Measurements from ENCODE around the gene SIGLEC5. TPM values are rescaled to one million over a fixed set of nuclear protein-coding genes. Genes with fewer than 3 reads are reported as not detected.

SIGLEC5 gene
- total and polyA plus RNA-seq, 2 of the 13 experiments (the other 11 are each of a cell fraction or from before 2014, with no cell fraction given), result not detected

DNA sequence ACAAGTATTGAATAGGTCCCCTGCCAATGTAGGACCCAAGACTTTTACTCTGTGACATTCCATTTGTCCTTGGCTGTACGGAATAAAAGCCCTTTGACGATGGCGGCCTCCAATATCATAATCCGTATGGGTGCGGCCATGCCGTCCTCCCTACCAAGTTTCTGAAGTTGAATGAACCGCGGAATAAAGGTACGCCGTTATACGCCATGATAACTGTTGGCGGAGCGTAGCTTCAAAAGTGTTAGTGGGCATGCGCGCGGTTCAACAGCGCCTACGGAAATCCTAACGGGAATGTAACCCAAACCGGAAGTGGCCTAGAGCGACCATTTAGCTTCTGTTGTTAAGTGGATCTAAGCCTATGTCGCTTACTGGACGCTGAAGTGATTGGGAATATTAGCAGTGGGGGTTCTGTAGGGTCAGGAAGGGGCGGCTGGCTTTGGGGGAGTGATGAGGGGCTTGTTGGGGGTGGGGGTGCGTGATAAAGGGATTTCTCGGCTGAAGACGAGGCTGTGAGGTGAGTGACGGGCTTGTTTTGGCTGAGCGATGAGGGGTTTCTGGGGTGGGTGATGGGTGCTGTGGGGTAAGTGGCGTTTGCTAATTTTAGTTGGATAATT, 59.1 kb downstream of the SIGLEC5 start, which contains the start of gene ZNF175 (continued):
- TF ChIP-seq, protein P1, sequence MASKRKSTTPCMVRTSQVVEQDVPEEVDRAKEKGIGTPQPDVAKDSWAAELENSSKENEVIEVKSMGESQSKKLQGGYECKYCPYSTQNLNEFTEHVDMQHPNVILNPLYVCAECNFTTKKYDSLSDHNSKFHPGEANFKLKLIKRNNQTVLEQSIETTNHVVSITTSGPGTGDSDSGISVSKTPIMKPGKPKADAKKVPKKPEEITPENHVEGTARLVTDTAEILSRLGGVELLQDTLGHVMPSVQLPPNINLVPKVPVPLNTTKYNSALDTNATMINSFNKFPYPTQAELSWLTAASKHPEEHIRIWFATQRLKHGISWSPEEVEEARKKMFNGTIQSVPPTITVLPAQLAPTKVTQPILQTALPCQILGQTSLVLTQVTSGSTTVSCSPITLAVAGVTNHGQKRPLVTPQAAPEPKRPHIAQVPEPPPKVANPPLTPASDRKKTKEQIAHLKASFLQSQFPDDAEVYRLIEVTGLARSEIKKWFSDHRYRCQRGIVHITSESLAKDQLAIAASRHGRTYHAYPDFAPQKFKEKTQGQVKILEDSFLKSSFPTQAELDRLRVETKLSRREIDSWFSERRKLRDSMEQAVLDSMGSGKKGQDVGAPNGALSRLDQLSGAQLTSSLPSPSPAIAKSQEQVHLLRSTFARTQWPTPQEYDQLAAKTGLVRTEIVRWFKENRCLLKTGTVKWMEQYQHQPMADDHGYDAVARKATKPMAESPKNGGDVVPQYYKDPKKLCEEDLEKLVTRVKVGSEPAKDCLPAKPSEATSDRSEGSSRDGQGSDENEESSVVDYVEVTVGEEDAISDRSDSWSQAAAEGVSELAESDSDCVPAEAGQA (IDR thresholded peaks at IDR 0.05; ENCODE audit: low read depth), result peak; percentile 77
- TF ChIP-seq, protein P1 (CRISPR knock-in tag; IDR thresholded peaks at IDR 0.05; ENCODE audit: borderline replicate concordance), result no peak
- TF ChIP-seq THAP11 (CRISPR knock-in tag; IDR thresholded peaks at IDR 0.05), result peak; percentile 91
- TF ChIP-seq, protein P2, sequence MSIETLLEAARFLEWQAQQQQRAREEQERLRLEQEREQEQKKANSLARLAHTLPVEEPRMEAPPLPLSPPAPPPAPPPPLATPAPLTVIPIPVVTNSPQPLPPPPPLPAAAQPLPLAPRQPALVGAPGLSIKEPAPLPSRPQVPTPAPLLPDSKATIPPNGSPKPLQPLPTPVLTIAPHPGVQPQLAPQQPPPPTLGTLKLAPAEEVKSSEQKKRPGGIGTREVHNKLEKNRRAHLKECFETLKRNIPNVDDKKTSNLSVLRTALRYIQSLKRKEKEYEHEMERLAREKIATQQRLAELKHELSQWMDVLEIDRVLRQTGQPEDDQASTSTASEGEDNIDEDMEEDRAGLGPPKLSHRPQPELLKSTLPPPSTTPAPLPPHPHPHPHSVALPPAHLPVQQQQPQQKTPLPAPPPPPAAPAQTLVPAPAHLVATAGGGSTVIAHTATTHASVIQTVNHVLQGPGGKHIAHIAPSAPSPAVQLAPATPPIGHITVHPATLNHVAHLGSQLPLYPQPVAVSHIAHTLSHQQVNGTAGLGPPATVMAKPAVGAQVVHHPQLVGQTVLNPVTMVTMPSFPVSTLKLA (IDR thresholded peaks at IDR 0.05), result no peak
- peak; percentile 60 for TF ChIP-seq ZNF143 (CRISPR knock-in tag; IDR thresholded peaks at IDR 0.05)
- TF ChIP-seq, protein P3, sequence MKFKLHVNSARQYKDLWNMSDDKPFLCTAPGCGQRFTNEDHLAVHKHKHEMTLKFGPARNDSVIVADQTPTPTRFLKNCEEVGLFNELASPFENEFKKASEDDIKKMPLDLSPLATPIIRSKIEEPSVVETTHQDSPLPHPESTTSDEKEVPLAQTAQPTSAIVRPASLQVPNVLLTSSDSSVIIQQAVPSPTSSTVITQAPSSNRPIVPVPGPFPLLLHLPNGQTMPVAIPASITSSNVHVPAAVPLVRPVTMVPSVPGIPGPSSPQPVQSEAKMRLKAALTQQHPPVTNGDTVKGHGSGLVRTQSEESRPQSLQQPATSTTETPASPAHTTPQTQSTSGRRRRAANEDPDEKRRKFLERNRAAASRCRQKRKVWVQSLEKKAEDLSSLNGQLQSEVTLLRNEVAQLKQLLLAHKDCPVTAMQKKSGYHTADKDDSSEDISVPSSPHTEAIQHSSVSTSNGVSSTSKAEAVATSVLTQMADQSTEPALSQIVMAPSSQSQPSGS (CRISPR knock-in tag; IDR thresholded peaks at IDR 0.05), result 0 out of 2 replicates have a peak, but pooled peaks have one; percentile 40
- TF ChIP-seq, protein P4, sequence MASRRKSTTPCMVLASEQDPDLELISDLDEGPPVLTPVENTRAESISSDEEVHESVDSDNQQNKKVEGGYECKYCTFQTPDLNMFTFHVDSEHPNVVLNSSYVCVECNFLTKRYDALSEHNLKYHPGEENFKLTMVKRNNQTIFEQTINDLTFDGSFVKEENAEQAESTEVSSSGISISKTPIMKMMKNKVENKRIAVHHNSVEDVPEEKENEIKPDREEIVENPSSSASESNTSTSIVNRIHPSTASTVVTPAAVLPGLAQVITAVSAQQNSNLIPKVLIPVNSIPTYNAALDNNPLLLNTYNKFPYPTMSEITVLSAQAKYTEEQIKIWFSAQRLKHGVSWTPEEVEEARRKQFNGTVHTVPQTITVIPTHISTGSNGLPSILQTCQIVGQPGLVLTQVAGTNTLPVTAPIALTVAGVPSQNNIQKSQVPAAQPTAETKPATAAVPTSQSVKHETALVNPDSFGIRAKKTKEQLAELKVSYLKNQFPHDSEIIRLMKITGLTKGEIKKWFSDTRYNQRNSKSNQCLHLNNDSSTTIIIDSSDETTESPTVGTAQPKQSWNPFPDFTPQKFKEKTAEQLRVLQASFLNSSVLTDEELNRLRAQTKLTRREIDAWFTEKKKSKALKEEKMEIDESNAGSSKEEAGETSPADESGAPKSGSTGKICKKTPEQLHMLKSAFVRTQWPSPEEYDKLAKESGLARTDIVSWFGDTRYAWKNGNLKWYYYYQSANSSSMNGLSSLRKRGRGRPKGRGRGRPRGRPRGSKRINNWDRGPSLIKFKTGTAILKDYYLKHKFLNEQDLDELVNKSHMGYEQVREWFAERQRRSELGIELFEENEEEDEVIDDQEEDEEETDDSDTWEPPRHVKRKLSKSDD (CRISPR knock-in tag; IDR thresholded peaks at IDR 0.05; ENCODE audit: low read depth), result no peak
- TF ChIP-seq BHLHE40 (IDR thresholded peaks at IDR 0.05; ENCODE audit: low read length), result no peak
- TF ChIP-seq, protein P5, sequence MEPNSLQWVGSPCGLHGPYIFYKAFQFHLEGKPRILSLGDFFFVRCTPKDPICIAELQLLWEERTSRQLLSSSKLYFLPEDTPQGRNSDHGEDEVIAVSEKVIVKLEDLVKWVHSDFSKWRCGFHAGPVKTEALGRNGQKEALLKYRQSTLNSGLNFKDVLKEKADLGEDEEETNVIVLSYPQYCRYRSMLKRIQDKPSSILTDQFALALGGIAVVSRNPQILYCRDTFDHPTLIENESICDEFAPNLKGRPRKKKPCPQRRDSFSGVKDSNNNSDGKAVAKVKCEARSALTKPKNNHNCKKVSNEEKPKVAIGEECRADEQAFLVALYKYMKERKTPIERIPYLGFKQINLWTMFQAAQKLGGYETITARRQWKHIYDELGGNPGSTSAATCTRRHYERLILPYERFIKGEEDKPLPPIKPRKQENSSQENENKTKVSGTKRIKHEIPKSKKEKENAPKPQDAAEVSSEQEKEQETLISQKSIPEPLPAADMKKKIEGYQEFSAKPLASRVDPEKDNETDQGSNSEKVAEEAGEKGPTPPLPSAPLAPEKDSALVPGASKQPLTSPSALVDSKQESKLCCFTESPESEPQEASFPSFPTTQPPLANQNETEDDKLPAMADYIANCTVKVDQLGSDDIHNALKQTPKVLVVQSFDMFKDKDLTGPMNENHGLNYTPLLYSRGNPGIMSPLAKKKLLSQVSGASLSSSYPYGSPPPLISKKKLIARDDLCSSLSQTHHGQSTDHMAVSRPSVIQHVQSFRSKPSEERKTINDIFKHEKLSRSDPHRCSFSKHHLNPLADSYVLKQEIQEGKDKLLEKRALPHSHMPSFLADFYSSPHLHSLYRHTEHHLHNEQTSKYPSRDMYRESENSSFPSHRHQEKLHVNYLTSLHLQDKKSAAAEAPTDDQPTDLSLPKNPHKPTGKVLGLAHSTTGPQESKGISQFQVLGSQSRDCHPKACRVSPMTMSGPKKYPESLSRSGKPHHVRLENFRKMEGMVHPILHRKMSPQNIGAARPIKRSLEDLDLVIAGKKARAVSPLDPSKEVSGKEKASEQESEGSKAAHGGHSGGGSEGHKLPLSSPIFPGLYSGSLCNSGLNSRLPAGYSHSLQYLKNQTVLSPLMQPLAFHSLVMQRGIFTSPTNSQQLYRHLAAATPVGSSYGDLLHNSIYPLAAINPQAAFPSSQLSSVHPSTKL (CRISPR knock-in tag; IDR thresholded peaks at IDR 0.05), result 0 out of 2 replicates have a peak, but pooled peaks have one; percentile 19
- TF ChIP-seq CREB1 (IDR thresholded peaks at IDR 0.05), result no peak
- TF ChIP-seq CREB1 (CRISPR knock-in tag; IDR thresholded peaks at IDR 0.05), result peak; percentile 73
- peak; percentile 68 for TF ChIP-seq GABPA (IDR thresholded peaks at IDR 0.05; ENCODE audit: low read depth, low read length)
- TF ChIP-seq GABPA (CRISPR knock-in tag; IDR thresholded peaks at IDR 0.05; ENCODE audit: low read depth), result peak; percentile 96
- no peak for TF ChIP-seq CCAR2 (optimal IDR thresholded peaks at IDR 0.05; ENCODE audit: low read depth, low read length)
